Measurements from ENCODE around the gene MPST.

DNA sequence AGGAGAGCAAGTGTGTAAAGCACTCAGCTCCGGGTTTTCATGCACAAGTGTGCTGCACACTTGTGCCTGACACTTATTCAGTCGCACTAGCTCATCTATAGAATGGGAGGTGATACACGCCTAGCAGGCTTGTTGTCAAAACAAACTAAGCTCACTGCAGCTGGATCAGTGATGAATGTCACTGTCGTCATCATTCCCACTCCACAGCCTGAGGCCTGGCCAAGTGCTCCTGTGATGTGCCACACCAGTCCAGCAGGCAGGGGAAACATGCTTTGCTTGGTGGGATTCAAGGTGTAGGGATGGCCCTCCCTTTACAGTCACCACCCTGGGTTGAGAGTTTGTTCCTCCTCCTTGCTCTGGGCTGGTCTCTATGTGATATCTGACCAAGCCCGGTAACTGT is 6.8 kb downstream of the MPST start:
- no peak for TF ChIP-seq POLR2AphosphoS5 (IDR thresholded peaks at IDR 0.05; ENCODE audit: borderline replicate concordance, low read depth, low read length)
- no peak for TF ChIP-seq EZH2 (IDR thresholded peaks at IDR 0.05)
- no peak for TF ChIP-seq FOXP2 (optimal IDR thresholded peaks at IDR 0.05; ENCODE audit: control extremely low read depth, extremely low read length, insufficient read depth)

Data from SK-N-MC (cell line).